ENCODE data around the gene NUDC. TPM values are rescaled to one million over a fixed set of nuclear protein-coding genes. Genes with fewer than 3 reads are reported as not detected.

NUDC gene
- total and polyA plus RNA-seq, 12 donors: 48.9 to 95.9 (median 62.8) TPM

DNA sequence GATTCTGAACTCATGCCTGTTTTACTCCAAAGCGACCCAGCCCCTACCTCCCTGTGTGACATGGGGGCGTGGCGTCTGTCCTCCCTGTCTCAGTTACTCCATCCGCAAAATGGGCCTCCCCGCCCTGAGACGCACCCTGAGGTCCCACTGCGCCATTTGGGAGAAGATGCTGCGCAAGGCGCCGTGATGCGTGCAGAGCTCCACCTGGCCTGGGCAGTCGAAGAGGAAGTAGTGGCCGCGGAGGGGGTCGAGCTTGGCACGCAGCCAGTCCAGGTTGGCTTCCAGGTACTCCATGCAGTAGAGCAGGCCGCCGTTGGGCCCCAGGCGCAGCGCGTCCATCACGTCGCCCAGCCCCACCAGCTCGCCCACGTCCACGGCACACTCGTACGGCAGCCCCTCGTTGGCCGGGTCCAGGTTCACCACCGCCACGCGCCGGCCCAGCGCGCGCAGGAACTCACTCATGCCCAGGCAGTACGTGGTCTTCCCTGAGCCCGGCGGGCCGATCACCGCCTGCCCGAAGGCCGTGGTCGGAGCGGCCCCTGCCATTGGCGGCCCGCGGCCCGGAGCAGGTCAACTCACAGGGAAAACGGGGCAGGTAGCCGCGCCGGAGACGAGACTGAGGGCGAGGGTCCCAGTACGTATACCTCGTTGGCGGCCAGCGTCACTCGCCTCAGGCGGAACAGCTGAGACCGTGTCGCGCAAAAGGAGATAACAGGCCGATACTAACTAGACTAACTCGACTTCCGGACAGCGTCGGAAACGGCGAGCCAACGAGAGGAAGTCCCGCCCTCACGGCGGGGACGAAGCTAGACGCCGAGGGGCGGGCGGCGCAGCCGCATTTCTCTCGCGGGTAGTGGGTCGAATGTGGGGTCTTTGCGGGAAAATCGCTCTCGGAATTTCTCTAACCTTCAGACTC is 31.7 kb upstream of the NUDC start, which contains the start of gene GPN2:
Gene GPN2, minus strand, starts transcription at position 733 of the 916 bp plus-strand sequence. Its CDS starts 187 bp downstream, at position 546.
- peak within 1 kb of the TSS; percentile 59 to 99 (median 93) for H3K4me3 ChIP-seq
- ATAC-seq (peak; percentile 91 to 96 (median 95)), DNase-seq (peak; percentile 80 to 82)
- H3K27me3 ChIP-seq: no peaks in the 10 kb centered on the region
- peak within 1 kb of the TSS; percentile 82 to 98 (median 92) for H3K27ac ChIP-seq
- no peaks in the 10 kb centered on the region for H3K9me3 ChIP-seq
- peaks cover 4 to 39% (median 30%) of the 10 kb centered on the region in 9 donors for H3K4me1 ChIP-seq
- intact Hi-C loops (cut with DNase I): loop anchor here in 1 of 10 donors (2.0 kb wide), 1 partner anchor 31 kb away; the partner anchor contains the start of gene NUDC
- TF ChIP-seq, protein P1, sequence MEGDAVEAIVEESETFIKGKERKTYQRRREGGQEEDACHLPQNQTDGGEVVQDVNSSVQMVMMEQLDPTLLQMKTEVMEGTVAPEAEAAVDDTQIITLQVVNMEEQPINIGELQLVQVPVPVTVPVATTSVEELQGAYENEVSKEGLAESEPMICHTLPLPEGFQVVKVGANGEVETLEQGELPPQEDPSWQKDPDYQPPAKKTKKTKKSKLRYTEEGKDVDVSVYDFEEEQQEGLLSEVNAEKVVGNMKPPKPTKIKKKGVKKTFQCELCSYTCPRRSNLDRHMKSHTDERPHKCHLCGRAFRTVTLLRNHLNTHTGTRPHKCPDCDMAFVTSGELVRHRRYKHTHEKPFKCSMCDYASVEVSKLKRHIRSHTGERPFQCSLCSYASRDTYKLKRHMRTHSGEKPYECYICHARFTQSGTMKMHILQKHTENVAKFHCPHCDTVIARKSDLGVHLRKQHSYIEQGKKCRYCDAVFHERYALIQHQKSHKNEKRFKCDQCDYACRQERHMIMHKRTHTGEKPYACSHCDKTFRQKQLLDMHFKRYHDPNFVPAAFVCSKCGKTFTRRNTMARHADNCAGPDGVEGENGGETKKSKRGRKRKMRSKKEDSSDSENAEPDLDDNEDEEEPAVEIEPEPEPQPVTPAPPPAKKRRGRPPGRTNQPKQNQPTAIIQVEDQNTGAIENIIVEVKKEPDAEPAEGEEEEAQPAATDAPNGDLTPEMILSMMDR (IDR thresholded peaks at IDR 0.05): no peak
- WGBS, 2 donors: 1 to 2% methylated on average over 89 of the region's 89 CpGs
- H3K36me3 ChIP-seq: peaks cover 0 to 85% (median 40%) of the 10 kb centered on the region in 9 donors

DNA sequence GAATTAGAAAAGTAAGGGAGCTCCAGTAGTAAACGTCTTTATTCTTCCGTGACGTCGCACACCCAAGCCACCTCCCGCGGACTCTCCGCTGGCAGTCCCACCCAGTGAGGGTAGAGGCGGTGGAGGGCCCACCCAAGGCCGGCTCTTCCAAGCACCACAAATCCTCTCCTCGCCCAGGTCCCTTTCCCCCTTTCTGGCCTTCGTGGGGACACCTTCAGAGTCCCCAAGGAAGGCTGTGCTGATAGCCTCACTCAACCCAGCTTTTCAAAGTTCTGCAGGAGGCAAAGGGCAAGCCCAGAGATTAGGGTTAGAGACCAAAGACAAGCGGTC is 31.1 kb upstream of the NUDC start:
- ATAC-seq: peak; percentile 32 to 56 (median 50)
- Histone ChIP-seq H3K9me3 (no peaks in the 10 kb centered on the region), H3K27me3 (no peaks in the 10 kb centered on the region), H3K27ac (peak overlapping the region; percentile 82 to 98 (median 92)), H3K4me1 (peaks cover 4 to 41% (median 30%) of the 10 kb centered on the region in 9 donors), H3K36me3 (peaks cover 0 to 85% (median 34%) of the 10 kb centered on the region in 9 donors), H3K4me3 (peak overlapping the region; percentile 59 to 99 (median 93))
- intact Hi-C loops (cut with DNase I): loop anchor here in 1 of 10 donors (2.0 kb wide), 1 partner anchor 30 kb away; the partner anchor contains the start of gene NUDC
- TF ChIP-seq, protein P1 (IDR thresholded peaks at IDR 0.05): no peak
- no peak for DNase-seq
- WGBS, 2 donors: 2 to 3% methylated on average over 12 of the region's 12 CpGs

DNA sequence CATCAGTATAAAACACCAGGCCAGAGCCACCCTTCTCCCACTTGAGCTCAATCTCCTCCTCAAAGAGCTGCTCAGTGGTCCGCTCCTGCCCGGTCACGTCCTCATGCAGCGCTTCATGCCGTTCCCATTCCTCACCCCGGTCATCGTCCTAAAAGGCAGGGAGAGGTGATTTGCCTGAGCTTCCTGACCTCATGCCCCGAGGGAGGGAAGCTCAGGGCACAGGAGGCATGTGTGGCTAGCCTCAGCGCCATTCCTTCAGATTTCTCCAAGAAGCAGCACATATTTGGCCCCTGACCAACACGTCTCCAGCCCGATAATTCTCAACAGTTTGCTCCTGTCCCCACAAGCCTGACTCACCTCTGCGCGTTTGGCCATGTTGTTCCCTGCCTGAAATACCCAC is 27.3 kb upstream of the NUDC start:
- Histone ChIP-seq H3K4me3 (no peak overlapping the region), H3K27me3 (no peaks in the 10 kb centered on the region), H3K4me1 (peaks cover 7 to 27% (median 19%) of the 10 kb centered on the region in 9 donors), H3K27ac (no peak overlapping the region), H3K9me3 (no peaks in the 10 kb centered on the region), H3K36me3 (peaks cover 0 to 78% (median 29%) of the 10 kb centered on the region in 9 donors)
- 93 to 95% methylated on average over 13 of the region's 13 CpGs for WGBS, 2 donors
- intact Hi-C loops (cut with DNase I): no loop called here
- DNase-seq (no peak), ATAC-seq (no peak)
- TF ChIP-seq, protein P1 (IDR thresholded peaks at IDR 0.05): no peak

DNA sequence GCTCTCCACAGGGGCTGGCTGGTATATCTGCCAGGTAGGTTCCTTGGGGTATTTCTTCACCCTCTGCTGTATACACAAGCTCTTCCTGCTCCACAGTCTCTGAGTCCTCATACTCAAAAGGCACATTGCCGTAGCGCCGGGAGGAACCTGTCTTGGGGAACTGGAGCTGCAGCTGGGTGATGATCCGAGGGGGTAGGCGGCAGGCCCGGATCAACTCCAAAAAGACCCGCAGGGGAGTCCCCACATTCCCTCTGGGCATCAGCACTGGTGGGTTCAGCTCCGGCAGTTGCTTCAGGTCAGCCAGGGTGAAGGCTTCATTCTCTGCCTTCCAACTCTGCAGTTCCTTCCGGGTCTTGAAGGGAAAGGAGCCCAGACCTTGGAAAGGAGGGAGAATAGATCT is 24.2 kb upstream of the NUDC start:
- ATAC-seq (no peak), DNase-seq (no peak)
- H3K36me3 ChIP-seq: peaks cover 0 to 64% (median 25%) of the 10 kb centered on the region in 9 donors
- peaks cover 10 to 29% (median 15%) of the 10 kb centered on the region in 9 donors for H3K4me1 ChIP-seq
- no peak overlapping the region for H3K4me3 ChIP-seq
- TF ChIP-seq, protein P1 (IDR thresholded peaks at IDR 0.05): no peak
- H3K27me3 ChIP-seq: no peaks in the 10 kb centered on the region
- WGBS, 2 donors: 93 to 96% methylated on average over 9 of the region's 9 CpGs
- no peaks in the 10 kb centered on the region for H3K9me3 ChIP-seq
- H3K27ac ChIP-seq: no peak overlapping the region
- intact Hi-C loops (cut with DNase I): no loop called here
